Measurements from ENCODE around the gene DYNLL1.
"Not testable (repeated sequence)": the region's sequence is repeated elsewhere in the genome, so short reads cannot be mapped to it uniquely, and the experiment has no call there.

Gene DYNLL1

GRCh38 chr12:120522568-120522967 lies 26.7 kb downstream of the DYNLL1 start:
- no peak for DNase-seq

GRCh38 chr12:120528861-120529525 lies 33.1 kb downstream of the DYNLL1 start, which contains the start of gene COQ5:
Gene COQ5 (minus strand): TSS chr12:120529158. CDS start chr12:120529141, 17 bp downstream.
- DNase-seq, result peak; percentile 68

GRCh38 chr12:120529641-120530417 lies 33.9 kb downstream of the DYNLL1 start:
- no peak for DNase-seq

- DNase-seq, result not testable (repeated sequence)
Observed at GRCh38 chr12:120530418-120530761, 34.5 kb downstream of the DYNLL1 start.

GRCh38 chr12:120532701-120533238 lies 36.9 kb downstream of the DYNLL1 start:
- no peak for DNase-seq

- DNase-seq, result peak; percentile 39
Observed at GRCh38 chr12:120534203-120534702, 38.3 kb downstream of the DYNLL1 start, which contains the start of gene RNF10. Gene RNF10 (plus strand): TSS chr12:120534356. CDS start chr12:120534812, 456 bp downstream.

GRCh38 chr12:120534703-120535655 lies 39.1 kb downstream of the DYNLL1 start:
- DNase-seq, result peak; percentile 27

GRCh38 chr12:120536064-120536791 lies 40.3 kb downstream of the DYNLL1 start:
- DNase-seq, result no peak

- DNase-seq, result no peak
Observed at GRCh38 chr12:120537856-120538220, 41.9 kb downstream of the DYNLL1 start.

GRCh38 chr12:120538281-120539156 lies 42.6 kb downstream of the DYNLL1 start:
- no peak for DNase-seq

- no peak for DNase-seq
Observed at GRCh38 chr12:120539303-120539702, 43.4 kb downstream of the DYNLL1 start.

- DNase-seq, result no peak
Observed at GRCh38 chr12:120540445-120540844, 44.5 kb downstream of the DYNLL1 start.

- DNase-seq, result no peak
Observed at GRCh38 chr12:120542166-120542565, 46.3 kb downstream of the DYNLL1 start.

- no peak for DNase-seq
Observed at GRCh38 chr12:120544691-120545090, 48.8 kb downstream of the DYNLL1 start.

- DNase-seq, result no peak
Observed at GRCh38 chr12:120546050-120546386, 50.1 kb downstream of the DYNLL1 start.

All from NK-92 treated with Interleukin-12 subunit alpha and Interleukin-12 subunit beta, amount 100 ng/mL, for 24 hours (cell line).